Neutrophil (primary cell): ENCODE measurements around the gene P3H3.

Source experiments
- H3K27ac ChIP-seq: fragments of 200-600 bp; sonication (generic); 2 replicates; pipeline ENCODE4 v1.5.1; 2016; ENCODE audit warnings: mild to moderate bottlenecking, moderate library complexity
- H3K27me3 ChIP-seq: fragments of 200-600 bp; sonication (generic); 2 replicates; pipeline ENCODE4 v1.6.0; 2016; ENCODE audit warnings: mild to moderate bottlenecking
- H3K36me3 ChIP-seq: fragments of 200-600 bp; sonication (generic); 2 replicates; pipeline ENCODE4 v1.5.1; 2017
- H3K4me1 ChIP-seq, 2 experiments: fragments of 200-600 bp in 1 of 2; sonication (generic) in 1 of 2; 1 replicate in 1 of 2; 2 replicates in 1 of 2; pipeline versions ENCODE4 v1.5.1 to v1.6.1; 2013 to 2016; ENCODE audit warnings: low read depth in 1 of 2, low read length in 1 of 2, mild to moderate bottlenecking in 1 of 2, moderate library complexity in 1 of 2; ENCODE audit not compliant: control insufficient read depth in 1 of 2, insufficient read depth in 1 of 2
- H3K4me3 ChIP-seq, 2 experiments: fragments of 200-600 bp in 1 of 2; sonication (generic) in 1 of 2; 1 replicate in 1 of 2; 2 replicates in 1 of 2; pipeline ENCODE4 v1.5.1; 2013 to 2016; ENCODE audit warnings: low read depth in 1 of 2, low read length in 1 of 2, mild to moderate bottlenecking in 1 of 2, moderate library complexity in 1 of 2
- H3K9me3 ChIP-seq: fragments of 200-600 bp; sonication (generic); 2 replicates; pipeline ENCODE4 v1.5.1; 2016
- CTCF ChIP-seq: fragments of 200-600 bp; sonication (generic); IDR thresholded peaks from 2 replicates; pipeline ENCODE4 v1.5.1; 2016; ENCODE audit warnings: antibody characterized with exemption

P3H3 gene

GRCh38 chr12:6827982-6828780 is at the start of gene P3H3:
Gene P3H3 (plus strand): TSS chr12:6828407. CDS start chr12:6828441, 34 bp downstream.
- Histone ChIP-seq H3K27me3 (peaks cover 74% of the 10 kb centered on the region), H3K9me3 (no peaks in the 10 kb centered on the region), H3K27ac (no peak within 1 kb of the TSS), H3K36me3 (no peaks in the 10 kb centered on the region), H3K4me3 (peak within 1 kb of the TSS; percentile 61 to 88), H3K4me1 (peaks cover 21 to 22% of the 10 kb centered on the region in 2 experiments)
- TF ChIP-seq CTCF = no peak

- Histone ChIP-seq H3K27ac (peak overlapping the region; percentile 10), H3K36me3 (no peaks in the 10 kb centered on the region), H3K4me1 (peaks cover 12 to 16% of the 10 kb centered on the region in 2 experiments), H3K4me3 (peak overlapping the region; percentile 51 to 60), H3K27me3 (peaks cover 49% of the 10 kb centered on the region), H3K9me3 (no peaks in the 10 kb centered on the region)
- TF ChIP-seq CTCF = peak; percentile 93
Measured at GRCh38 chr12:6778574-6779550, 49.3 kb upstream of the P3H3 start.

- Histone ChIP-seq H3K4me3 (no peak overlapping the region), H3K27me3 (peaks cover 39% of the 10 kb centered on the region), H3K36me3 (no peaks in the 10 kb centered on the region), H3K27ac (no peak overlapping the region), H3K4me1 (peaks cover 21 to 26% of the 10 kb centered on the region in 2 experiments), H3K9me3 (no peaks in the 10 kb centered on the region)
- no peak for TF ChIP-seq CTCF
Measured at GRCh38 chr12:6779708-6780432, 48.3 kb upstream of the P3H3 start.

- no peak for TF ChIP-seq CTCF
- H3K4me3 ChIP-seq = no peak overlapping the region
Measured at GRCh38 chr12:6780573-6780972, 47.6 kb upstream of the P3H3 start.

GRCh38 chr12:6782119-6782518 is 46.1 kb upstream of the P3H3 start:
- H3K4me3 ChIP-seq = no peak overlapping the region
- no peak for TF ChIP-seq CTCF
- H3K27ac ChIP-seq = no peak overlapping the region
- H3K4me1 ChIP-seq = peaks cover 30 to 35% of the 10 kb centered on the region in 2 experiments
- H3K9me3 ChIP-seq = no peaks in the 10 kb centered on the region
- peaks cover 17% of the 10 kb centered on the region for H3K27me3 ChIP-seq
- no peaks in the 10 kb centered on the region for H3K36me3 ChIP-seq

More at GRCh38 chr12:6780573-6780972, 47.6 kb upstream of the P3H3 start:
- peaks cover 27 to 33% of the 10 kb centered on the region in 2 experiments for H3K4me1 ChIP-seq
- H3K27ac ChIP-seq = no peak overlapping the region
- H3K36me3 ChIP-seq = no peaks in the 10 kb centered on the region
- no peaks in the 10 kb centered on the region for H3K9me3 ChIP-seq
- peaks cover 32% of the 10 kb centered on the region for H3K27me3 ChIP-seq
